A549 (cell line): ENCODE measurements around the gene TMEM269.

Experiments used
- JUN ChIP-seq, 2 experiments: fragments of >200 bp; sonication (Bioruptor Twin); formaldehyde crosslinking; IDR thresholded peaks; 2 replicates in 1 of 2; 3 replicates in 1 of 2; pipeline ENCODE4 v1.6.1; 2016 to 2017
- MYC ChIP-seq: IDR thresholded peaks from 2 replicates; pipeline ENCODE4 v1.6.1; 2012; ENCODE audit warnings: mild to moderate bottlenecking, inconsistent platforms, low read length, improper control_type of control experiment, borderline replicate concordance

- TF ChIP-seq JUN (IDR thresholded peaks at IDR 0.05) (no peak), MYC (no peak)
Observed at GRCh38 chr1:42841010-42841409, 56.2 kb downstream of the TMEM269 start.
